ENCODE measurements around the gene SRSF9.

- TF ChIP-seq SMC3 (IDR thresholded peaks at IDR 0.05; ENCODE audit: low read depth, low read length): no peak
- peak; percentile 56 for TF ChIP-seq CTCF (conservative IDR thresholded peaks at IDR 0.05; ENCODE audit: low read depth, low read length)
- TF ChIP-seq POLR2A (IDR thresholded peaks at IDR 0.05; ENCODE audit: low read depth, low read length): no peak
- TF ChIP-seq NFE2L2 (IDR thresholded peaks at IDR 0.05; ENCODE audit: low read depth, low read length): no peak
- no peak for TF ChIP-seq CEBPB (IDR thresholded peaks at IDR 0.05; ENCODE audit: low read depth, low read length)
- TF ChIP-seq BHLHE40 (IDR thresholded peaks at IDR 0.05; ENCODE audit: low read depth, low read length): no peak
- no peak for TF ChIP-seq MXI1 (IDR thresholded peaks at IDR 0.05; ENCODE audit: borderline replicate concordance, low read depth, low read length)
- no peak for TF ChIP-seq FOS (IDR thresholded peaks at IDR 0.05; ENCODE audit: low read depth, low read length)
- TF ChIP-seq MAZ (IDR thresholded peaks at IDR 0.05; ENCODE audit: borderline replicate concordance, low read depth, low read length): no peak
- TF ChIP-seq RAD21 (IDR thresholded peaks at IDR 0.05; ENCODE audit: low read length): peak; percentile 18; the same call in 1 of the 2 replicates
These were observed 15.6 kb downstream of the SRSF9 start for GRCh38 chr12:120453977-120454376.
